NCI-H510A treated with DMSO at 0.1 percent for 48 hours (cell line): ENCODE data around the gene MMP23B.

Experiments
- DNase-seq: peaks from one replicate; lab custom pipeline; 2025; lab: John Stamatoyannopoulos, UW

The MMP23B gene

DNA sequence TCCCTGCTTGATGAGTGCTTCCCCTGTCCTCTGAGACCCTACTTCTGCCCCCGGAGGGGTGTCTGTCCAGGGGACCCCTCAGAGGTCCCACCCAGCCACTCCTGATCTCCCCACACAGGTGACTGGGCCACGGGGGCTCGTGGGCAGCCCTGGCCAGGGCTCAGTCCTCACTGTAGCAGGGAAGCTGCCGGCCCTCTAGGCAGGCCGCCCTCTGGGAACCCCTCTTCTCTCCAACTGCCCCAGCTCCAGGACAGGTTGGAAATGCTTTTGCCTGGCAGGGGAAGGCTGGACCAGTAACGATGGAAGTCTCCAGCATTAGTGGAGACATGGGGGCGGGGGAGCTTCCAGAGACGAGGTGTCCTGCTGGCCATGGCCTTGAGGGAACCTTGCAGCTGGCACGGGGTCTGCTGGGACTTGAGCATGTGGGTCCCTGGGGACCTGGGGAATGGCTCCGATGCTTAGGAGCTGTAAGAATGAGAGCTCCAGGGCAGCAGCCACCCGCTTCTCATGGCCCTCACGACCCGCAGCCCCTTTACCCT lies 28.9 kb upstream of the MMP23B start:
- no peak for DNase-seq

DNA sequence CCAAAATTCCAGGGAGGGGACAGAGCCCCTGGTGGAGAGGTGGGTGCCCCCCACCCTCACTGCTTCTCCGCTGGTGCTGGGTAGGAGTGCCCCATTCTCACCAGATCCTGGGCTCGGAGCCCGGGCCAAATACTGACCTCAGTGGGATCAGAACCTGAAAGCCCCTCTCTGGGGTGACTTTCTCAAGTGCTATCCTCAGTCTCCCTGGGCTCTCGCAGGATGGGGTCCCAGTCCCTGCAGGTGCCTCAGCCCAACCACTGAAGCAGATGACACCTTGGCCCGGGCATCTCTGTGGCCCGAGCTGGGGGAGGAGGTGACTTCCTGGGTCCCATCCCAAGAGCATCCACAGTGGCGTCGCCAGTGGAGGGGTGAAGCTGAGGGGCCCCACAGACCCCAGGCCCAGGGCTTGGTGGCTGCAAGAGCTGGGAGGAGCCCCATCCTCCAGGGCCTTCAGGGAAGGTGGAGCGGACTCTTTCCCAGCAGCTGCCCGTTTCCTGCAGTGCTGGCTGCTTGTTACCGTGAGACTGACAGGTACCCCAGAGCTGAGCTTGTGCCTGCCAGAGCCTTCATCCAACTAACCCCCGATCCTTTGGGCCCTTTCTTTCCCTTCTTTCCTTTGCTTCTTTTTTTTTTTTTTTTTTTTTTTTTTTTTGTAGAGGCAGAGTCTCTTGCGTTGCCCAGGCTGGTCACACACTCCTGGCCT lies 28.2 kb upstream of the MMP23B start:
- DNase-seq, result no peak

DNA sequence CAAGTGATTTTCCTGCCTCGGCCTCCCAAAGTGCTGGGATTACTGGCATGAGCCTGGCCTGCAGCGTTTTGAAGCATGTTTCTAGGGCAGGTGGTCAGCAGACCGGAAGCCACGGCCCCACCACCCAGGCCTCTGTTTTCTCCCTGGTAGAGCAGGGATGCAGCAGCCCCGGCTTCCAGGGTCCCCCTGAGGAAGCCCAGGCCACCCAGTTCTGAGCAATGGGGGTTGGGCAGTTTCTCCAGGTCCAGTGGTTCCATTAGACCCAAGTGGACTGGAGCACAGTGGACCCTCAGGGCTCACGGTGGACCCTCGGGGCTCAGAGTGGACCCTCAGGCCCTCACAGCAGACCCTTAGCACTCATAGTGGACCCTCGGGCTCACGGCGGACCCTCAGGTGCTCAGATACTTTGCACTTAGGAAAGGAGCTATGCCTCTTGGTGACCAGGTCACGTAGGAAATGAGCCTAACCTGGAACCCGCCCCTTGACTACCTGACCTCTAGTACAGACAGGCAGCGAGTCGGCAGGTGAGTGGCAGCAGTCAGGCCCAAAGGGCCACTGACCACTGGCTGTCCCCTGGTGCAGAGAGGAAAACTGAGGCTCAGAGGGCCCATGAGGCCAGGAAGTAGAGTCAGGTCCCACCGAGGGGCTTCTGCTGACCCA lies 27.5 kb upstream of the MMP23B start:
- no peak for DNase-seq

GRCh38 chr1:1605034-1605591 lies 26.9 kb upstream of the MMP23B start:
- no peak for DNase-seq

DNA sequence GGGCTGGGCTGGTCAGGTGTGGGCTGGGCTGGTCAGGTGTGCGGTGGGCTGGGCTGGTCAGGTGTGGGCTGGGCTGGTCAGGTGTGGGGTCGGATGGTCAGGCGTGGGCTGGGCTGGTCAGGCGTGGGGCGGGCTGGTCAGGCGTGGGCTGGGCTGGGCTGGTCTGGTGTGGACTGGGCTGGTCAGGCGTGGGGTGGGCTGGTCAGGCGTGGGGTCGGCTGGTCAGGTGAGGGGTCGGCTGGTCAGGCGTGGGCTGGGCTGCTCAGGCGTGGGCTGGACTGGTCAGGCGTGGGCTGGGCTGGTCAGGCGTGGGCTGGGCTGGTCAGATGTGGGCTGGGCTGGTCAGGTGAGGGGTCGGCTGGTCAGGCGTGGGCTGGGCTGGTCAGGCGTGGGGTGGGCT lies 26.2 kb upstream of the MMP23B start:
- DNase-seq, result no peak

DNA sequence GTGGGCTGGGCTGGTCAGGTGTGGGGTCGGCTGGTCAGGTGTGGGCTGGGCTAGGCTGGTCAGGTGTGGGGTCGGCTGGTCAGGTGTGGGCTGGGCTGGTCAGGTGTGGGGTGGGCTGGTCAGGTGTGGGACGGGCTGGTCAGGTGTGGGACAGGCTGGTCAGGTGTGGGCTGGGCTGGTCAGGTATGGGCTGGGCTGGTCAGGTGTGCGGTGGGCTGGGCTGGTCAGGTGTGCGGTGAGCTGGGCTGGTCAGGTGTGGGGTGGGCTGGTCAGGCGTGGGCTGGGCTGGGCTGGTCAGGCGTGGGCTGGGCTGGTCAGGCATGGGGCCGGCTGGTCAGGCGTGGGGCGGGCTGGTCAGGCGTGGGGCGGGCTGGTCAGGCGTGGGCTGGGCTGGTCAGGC lies 25.7 kb upstream of the MMP23B start:
- no peak for DNase-seq

- DNase-seq, result no peak
Observed at GRCh38 chr1:1609822-1610485, 22.0 kb upstream of the MMP23B start.

DNA sequence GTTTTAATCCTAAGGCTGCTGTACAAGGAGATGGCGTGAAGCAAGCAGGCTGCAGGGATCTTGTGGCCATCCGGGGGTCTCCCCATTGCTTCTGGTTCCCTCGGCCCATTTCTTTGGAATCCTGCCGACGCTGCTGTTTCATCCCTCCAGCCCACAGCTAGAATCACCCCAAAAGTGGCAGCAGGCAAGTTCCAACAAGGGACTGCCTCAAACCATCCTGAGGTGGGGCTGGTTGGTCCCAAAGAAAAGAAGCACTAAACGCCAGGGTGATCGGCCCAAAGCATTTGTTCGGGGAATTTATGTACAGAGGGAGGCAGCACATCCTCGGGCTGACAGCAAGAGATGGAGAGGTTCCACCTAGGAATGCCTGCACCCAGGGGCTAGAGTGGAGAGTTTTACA lies 21.2 kb upstream of the MMP23B start:
- no peak for DNase-seq

GRCh38 chr1:1612104-1612400 lies 19.9 kb upstream of the MMP23B start:
- peak; percentile 95 for DNase-seq

- DNase-seq, result no peak
Observed at GRCh38 chr1:1613509-1614082, 18.4 kb upstream of the MMP23B start.

DNA sequence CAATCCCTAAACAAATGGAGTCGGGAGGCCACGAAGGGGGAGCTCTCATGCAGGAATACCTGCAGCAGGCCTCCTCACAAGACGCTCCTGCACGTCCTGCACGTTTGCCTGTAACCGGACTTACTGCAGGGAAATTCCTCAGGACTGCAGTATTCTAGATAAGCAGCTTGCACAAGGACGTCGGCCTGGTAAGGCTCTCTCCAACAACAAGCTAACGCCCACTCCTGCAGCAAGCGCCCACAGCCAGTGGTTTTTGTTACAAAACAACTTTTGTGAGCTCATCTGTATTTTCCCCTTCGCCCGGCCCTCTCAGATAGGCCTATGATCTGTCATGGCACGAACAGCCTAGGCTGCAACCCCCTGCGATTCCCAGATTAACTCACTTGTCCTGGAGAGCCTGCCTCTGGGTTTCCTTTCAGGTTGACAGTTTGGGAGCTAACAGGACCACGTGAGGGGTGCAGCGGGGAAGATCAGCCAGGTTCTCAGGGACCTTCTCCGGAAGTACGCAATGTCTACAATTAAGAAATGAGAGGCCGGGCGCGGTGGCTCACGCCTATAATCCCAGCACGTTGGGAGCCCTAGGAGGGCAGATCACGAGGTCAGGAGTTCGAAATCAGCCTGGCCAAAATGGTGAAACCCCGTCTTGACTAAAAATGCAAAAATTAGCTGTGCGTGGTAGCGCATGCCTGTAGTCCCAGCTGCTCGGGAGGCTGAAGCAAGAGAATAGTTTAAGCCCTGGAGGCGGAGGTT lies 17.6 kb upstream of the MMP23B start:
- DNase-seq, result no peak

GRCh38 chr1:1614954-1615255 lies 17.1 kb upstream of the MMP23B start:
- DNase-seq, result no peak

DNA sequence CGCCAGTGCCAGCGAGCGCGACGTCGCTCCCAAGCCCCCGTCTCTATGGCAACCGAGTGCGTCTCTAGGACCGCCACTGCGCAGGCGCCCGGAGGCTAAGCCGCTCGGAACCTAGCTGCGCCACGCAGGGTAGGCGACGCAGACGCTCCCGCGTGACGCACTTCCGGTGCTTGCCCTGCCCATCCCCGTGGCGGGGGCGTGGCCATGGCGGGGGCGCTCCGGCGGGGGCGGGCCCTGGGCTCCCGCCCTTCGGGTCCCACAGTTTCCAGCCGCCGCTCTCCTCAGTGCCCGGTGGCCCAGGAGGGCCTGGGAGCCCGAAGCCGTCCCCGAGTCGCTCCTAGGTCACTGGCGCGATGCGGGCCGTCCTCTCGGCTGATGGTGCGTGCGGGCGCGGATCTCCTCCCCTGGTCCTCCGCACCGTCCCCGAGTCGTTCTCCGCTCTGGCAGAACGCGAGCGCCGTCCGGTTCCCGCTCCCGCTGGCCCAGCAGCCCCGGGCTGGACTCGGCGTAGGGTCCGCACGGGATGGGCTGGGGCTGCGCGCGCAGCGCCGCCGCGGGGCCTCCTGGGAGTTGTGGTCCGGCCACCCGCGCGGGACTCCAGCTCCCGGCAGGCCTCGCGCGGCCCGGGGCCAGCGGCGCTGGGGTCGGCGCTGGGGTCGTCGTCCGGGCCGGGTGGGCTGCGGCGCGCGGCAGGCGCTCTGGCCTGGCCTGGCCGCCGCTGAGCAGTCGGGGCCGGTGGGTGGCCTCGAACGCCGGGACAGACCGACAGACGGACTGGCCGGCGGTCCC lies 16.5 kb upstream of the MMP23B start, which contains the start of gene MIB2:
Gene MIB2, plus strand, starts transcription at position 245 of the 789 bp plus-strand sequence. CDS start 7,953 bp downstream, outside the sequence.
- peak; percentile 100 for DNase-seq

GRCh38 chr1:1616045-1616790 lies 15.8 kb upstream of the MMP23B start:
- peak; percentile 75 for DNase-seq

DNA sequence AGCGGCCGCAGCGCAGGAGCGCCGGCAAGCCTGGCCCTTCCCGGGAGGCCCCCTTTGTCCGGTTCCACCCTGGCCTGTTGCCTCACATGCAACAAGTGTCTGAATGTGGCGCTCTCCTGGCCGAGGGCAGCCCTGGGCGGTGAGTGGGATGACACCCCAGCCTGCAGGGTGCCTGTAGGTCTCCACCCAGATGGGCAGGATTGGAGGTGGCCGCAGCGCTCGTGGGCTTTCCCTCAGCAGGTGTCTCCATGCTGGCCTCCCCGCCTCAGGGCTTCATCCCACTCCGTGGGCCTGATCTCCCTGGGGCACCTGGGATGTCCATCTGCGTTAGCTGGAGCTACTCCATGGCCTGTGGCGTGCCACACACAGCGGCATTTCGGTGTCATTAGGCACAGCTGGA lies 15.1 kb upstream of the MMP23B start:
- no peak for DNase-seq

GRCh38 chr1:1617516-1617915 lies 14.5 kb upstream of the MMP23B start:
- DNase-seq, result no peak

DNA sequence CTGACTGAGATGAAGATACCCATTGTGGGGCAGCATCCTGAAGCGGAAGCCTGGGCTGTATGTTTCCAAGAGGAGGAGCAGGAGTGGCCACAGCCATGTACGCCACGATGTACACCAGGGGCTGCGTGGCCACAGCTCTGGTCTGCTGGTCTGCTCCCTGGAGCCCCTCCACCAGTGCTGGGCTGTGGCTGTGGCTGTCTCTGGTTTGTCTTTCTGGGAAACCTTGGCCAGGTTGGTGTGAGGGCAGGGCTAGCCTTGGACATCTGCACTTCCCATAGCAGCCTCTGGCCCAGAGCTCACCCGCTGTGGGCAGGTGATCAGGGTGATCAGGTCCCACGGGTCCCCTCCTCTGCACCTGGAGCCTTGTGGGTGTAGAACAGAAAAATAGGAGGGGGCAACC lies 14.0 kb upstream of the MMP23B start:
- DNase-seq, result no peak

DNA sequence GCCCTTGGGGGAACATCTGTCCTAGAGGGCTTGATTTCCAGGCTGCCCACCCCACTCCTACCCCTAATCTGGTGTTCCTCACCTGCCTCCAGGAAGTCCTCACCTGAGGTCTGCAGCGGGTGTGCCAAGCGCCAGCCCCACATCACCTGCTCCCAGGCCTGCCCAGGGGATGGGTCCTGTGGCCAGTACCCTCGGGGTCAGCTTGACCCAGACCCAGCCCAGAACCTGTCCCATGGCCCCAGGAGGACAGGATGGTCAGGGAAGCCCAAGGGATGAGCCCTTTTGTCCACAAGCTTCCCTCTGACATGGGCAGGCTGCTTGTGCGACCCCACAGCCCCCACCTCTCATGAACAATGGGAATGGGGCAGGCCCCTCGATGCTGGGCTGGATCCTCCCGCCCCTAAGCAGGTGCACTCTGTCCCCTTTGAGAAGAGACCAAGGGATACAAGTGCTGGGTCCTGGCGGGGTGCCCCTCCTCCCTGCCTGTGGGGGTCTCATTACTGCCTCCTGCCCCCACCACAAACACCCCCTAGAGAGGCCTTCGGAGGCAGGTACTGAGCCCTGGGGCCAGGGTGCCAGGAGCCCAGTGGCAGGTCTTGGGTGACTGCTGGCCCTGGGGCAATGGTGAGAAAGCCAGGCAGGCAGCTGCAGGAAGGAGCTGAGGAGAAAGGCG lies 13.4 kb upstream of the MMP23B start:
- DNase-seq, result no peak

GRCh38 chr1:1619917-1620361 lies 12.0 kb upstream of the MMP23B start:
- no peak for DNase-seq
